Epidermal melanocyte (primary cell): Measurements from ENCODE around the gene MCCD1.
"Not testable (repeated sequence)": the region's sequence is repeated elsewhere in the genome, so short reads cannot be mapped to it uniquely, and the experiment has no call there.

ENCODE experiments used
- DNase-seq: peaks from one replicate; pipeline ENCODE4 v3.0.0; 2011; ENCODE audit warnings: low spot score; ENCODE audit not compliant: insufficient read length

MCCD1 gene

GRCh38 chr6:31528821-31529328 lies at the start of gene MCCD1:
MCCD1 (plus strand) TSS chr6:31528962; CDS start chr6:31529015, 53 bp downstream.
- no peak for DNase-seq

GRCh38 chr6:31479151-31479932 lies 49.4 kb upstream of the MCCD1 start:
- no peak for DNase-seq

- DNase-seq, result no peak
Observed at GRCh38 chr6:31479933-31480535, 48.7 kb upstream of the MCCD1 start.

- DNase-seq, result no peak
Observed at GRCh38 chr6:31480574-31480973, 48.2 kb upstream of the MCCD1 start.

GRCh38 chr6:31483392-31483791 lies 45.4 kb upstream of the MCCD1 start:
- DNase-seq, result no peak

- no peak for DNase-seq
Observed at GRCh38 chr6:31485055-31485454, 43.7 kb upstream of the MCCD1 start.

GRCh38 chr6:31486065-31486837 lies 42.5 kb upstream of the MCCD1 start:
- DNase-seq, result not testable (repeated sequence)

GRCh38 chr6:31487674-31488073 lies 41.1 kb upstream of the MCCD1 start:
- not testable (repeated sequence) for DNase-seq

GRCh38 chr6:31489086-31489485 lies 39.7 kb upstream of the MCCD1 start:
- no peak for DNase-seq

- no peak for DNase-seq
Observed at GRCh38 chr6:31490115-31490873, 38.5 kb upstream of the MCCD1 start.

GRCh38 chr6:31493550-31493874 lies 35.2 kb upstream of the MCCD1 start:
- not testable (repeated sequence) for DNase-seq

GRCh38 chr6:31493875-31494694 lies 34.7 kb upstream of the MCCD1 start:
- peak; percentile 43 for DNase-seq

GRCh38 chr6:31495580-31495979 lies 33.2 kb upstream of the MCCD1 start:
- no peak for DNase-seq

- DNase-seq, result not testable (repeated sequence)
Observed at GRCh38 chr6:31496826-31497225, 31.9 kb upstream of the MCCD1 start.

- DNase-seq, result peak; percentile 64
Observed at GRCh38 chr6:31497531-31498476, 31.0 kb upstream of the MCCD1 start, which contains the start of gene MICB. MICB (plus strand) TSS chr6:31498145; CDS start chr6:31498194, 49 bp downstream.

GRCh38 chr6:31498748-31499147 lies 30.0 kb upstream of the MCCD1 start:
- DNase-seq, result no peak

GRCh38 chr6:31499648-31500047 lies 29.1 kb upstream of the MCCD1 start:
- DNase-seq, result not testable (repeated sequence)

- no peak for DNase-seq
Observed at GRCh38 chr6:31502586-31502985, 26.2 kb upstream of the MCCD1 start.

- not testable (repeated sequence) for DNase-seq
Observed at GRCh38 chr6:31509036-31509435, 19.7 kb upstream of the MCCD1 start.
